Activated CD4-positive, alpha-beta T cell treated with anti-CD3 and anti-CD28 coated beads for 36 hours (primary cell): ENCODE results near the gene ARHGAP15. TPM values are rescaled to one million over a fixed set of nuclear protein-coding genes. Genes with fewer than 3 reads are reported as not detected.

ENCODE experiments used
- ATAC-seq: fragments of 200-7000 bp; cut with Tn5 transposase; one replicate; pipeline ENCODE4 v1.10.0; 2021; ENCODE audit warnings: mild to moderate bottlenecking, moderate library complexity
- CTCF ChIA-PET: fragments of 350-600 bp; sonication (Branson Sonifier 250); formaldehyde crosslinking; loops from one replicate; lab custom pipeline; 2021; ENCODE audit warnings: antibody characterized with exemption; lab: Charles Lee
- POLR2A ChIA-PET: fragments of 350-600 bp; sonication (Branson Sonifier 250); formaldehyde crosslinking; loops from one replicate; lab custom pipeline; 2021; ENCODE audit warnings: antibody characterized with exemption, inconsistent platforms; lab: Charles Lee
- DNase-seq: peaks from one replicate; pipeline ENCODE4 v3.0.0-alpha.2; 2020
- H3K27ac Mint-ChIP-seq: one replicate; pipeline ENCODE4 v1.8.0; 2021; ENCODE audit warnings: mixed read lengths
- H3K27me3 Mint-ChIP-seq: one replicate; pipeline ENCODE4 v1.8.0; 2021; ENCODE audit warnings: mixed read lengths
- H3K36me3 Mint-ChIP-seq: one replicate; pipeline ENCODE4 v1.8.0; 2021; ENCODE audit warnings: low read depth, mixed read lengths
- H3K4me1 Mint-ChIP-seq: one replicate; pipeline ENCODE4 v1.8.0; 2021; ENCODE audit warnings: mixed read lengths
- H3K4me3 Mint-ChIP-seq: one replicate; pipeline ENCODE4 v1.8.0; 2021; ENCODE audit warnings: mild to moderate bottlenecking, moderate library complexity, mixed read lengths
- H3K9me3 Mint-ChIP-seq: one replicate; pipeline ENCODE4 v1.8.0; 2021; ENCODE audit warnings: low read depth, mixed read lengths
- intact Hi-C, 2 experiments: fragments of 100-400 bp; cut with DNase I in 1 of 2; cut with micrococcal nuclease in 1 of 2; formaldehyde crosslinking; loops; one replicate each; pipeline versions ENCODE4 v1.14.2 to v1.15.1; 2022 to 2024; cut with DNase I, micrococcal nuclease
- total RNA-seq, 2 experiments: library from RNA; stranded (reverse); gene quantifications; one replicate each; pipeline ENCODE4 v1.2.3, GENCODE V29; 2021

ARHGAP15 gene
- total RNA-seq, 2 experiments from 2014 or later, result 62.6 to 64.3 TPM

- H3K27ac Mint-ChIP-seq, result no peak overlapping the region
- no peaks in the 10 kb centered on the region for H3K27me3 Mint-ChIP-seq
- intact Hi-C loops, result no loop called here
- DNase-seq, result no peak
- peaks cover 27% of the 10 kb centered on the region for H3K4me1 Mint-ChIP-seq
- peaks cover 12% of the 10 kb centered on the region for H3K36me3 Mint-ChIP-seq
- H3K9me3 Mint-ChIP-seq, result no peaks in the 10 kb centered on the region
- ChIA-PET POLR2A (no interaction called here), CTCF (interaction anchor here (0.6 kb wide), 1 partner anchor 77 kb away, joined by 3 read pairs; no protein-coding TSS in a partner anchor)
- no peak for ATAC-seq
- H3K4me3 Mint-ChIP-seq, result no peak overlapping the region
Measured at GRCh38 chr2:143604566-143604959, 475.3 kb downstream of the ARHGAP15 start.

- Mint-ChIP-seq H3K9me3 (no peaks in the 10 kb centered on the region), H3K4me3 (no peak overlapping the region), H3K27ac (no peak overlapping the region), H3K27me3 (no peaks in the 10 kb centered on the region), H3K36me3 (peaks cover 9% of the 10 kb centered on the region), H3K4me1 (peaks cover 38% of the 10 kb centered on the region)
- peak; percentile 49 for ATAC-seq
- ChIA-PET POLR2A (no interaction called here), CTCF (interaction anchor here (2.3 kb wide), 1 partner anchor 8 kb away, joined by 9 read pairs; no protein-coding TSS in a partner anchor)
- intact Hi-C loops, result no loop called here
- DNase-seq, result no peak
Measured at GRCh38 chr2:143607231-143608062, 478.2 kb downstream of the ARHGAP15 start.

DNA sequence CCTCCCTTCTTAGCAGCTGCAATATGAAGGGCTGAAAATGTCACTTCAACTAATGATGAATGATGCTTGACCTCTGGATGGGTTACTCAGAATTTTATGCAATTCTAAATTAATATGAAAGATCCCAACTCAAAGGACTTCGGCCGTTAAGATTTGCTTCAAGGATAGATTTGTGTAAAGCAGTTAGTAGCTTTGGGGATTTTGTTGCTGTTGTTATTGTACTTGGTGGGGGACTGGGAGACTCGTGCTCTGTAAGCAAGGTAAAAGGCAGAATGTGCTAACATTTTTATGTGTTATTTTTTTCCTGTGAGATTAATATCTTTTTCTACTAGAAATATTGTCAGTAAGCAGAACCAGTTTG lies 478.8 kb downstream of the ARHGAP15 start:
- H3K27me3 Mint-ChIP-seq, result no peaks in the 10 kb centered on the region
- peaks cover 35% of the 10 kb centered on the region for H3K4me1 Mint-ChIP-seq
- peaks cover 8% of the 10 kb centered on the region for H3K36me3 Mint-ChIP-seq
- H3K4me3 Mint-ChIP-seq, result no peak overlapping the region
- ChIA-PET POLR2A (no interaction called here), CTCF (interaction anchor here (2.3 kb wide), 1 partner anchor 8 kb away, joined by 9 read pairs; no protein-coding TSS in a partner anchor)
- ATAC-seq (no peak), DNase-seq (no peak)
- intact Hi-C loops, result no loop called here
- no peaks in the 10 kb centered on the region for H3K9me3 Mint-ChIP-seq
- no peak overlapping the region for H3K27ac Mint-ChIP-seq

GRCh38 chr2:143608758-143609157 lies 479.5 kb downstream of the ARHGAP15 start:
- ATAC-seq (no peak), DNase-seq (no peak)
- H3K9me3 Mint-ChIP-seq, result no peaks in the 10 kb centered on the region
- CTCF ChIA-PET, result no interaction called here
- intact Hi-C loops, result no loop called here
- no peak overlapping the region for H3K27ac Mint-ChIP-seq
- no peaks in the 10 kb centered on the region for H3K27me3 Mint-ChIP-seq
- no peak overlapping the region for H3K4me3 Mint-ChIP-seq
- POLR2A ChIA-PET, result no interaction called here
- peaks cover 39% of the 10 kb centered on the region for H3K4me1 Mint-ChIP-seq
- H3K36me3 Mint-ChIP-seq, result peaks cover 8% of the 10 kb centered on the region

DNA sequence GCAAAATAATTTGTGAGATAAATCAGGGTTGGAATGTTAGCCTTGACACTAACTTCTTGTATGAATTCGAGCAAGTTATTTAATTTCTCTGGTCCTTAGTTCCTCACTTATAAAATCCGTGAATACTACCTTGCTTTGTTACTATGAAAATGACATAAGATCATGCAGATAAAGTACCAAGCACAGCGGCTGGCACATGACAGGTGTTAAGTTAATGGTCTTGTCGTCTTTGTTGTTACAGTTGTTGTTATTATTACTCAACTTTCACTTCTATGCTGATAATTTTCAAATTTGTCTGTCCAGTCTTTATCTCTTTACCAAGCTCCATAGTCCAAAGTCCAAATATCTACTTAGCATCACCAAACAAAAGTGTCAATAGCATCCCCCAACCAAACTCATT lies 482.1 kb downstream of the ARHGAP15 start:
- Mint-ChIP-seq H3K36me3 (peaks cover 11% of the 10 kb centered on the region), H3K4me3 (no peak overlapping the region), H3K9me3 (no peaks in the 10 kb centered on the region), H3K27me3 (no peaks in the 10 kb centered on the region), H3K4me1 (peaks cover 59% of the 10 kb centered on the region), H3K27ac (no peak overlapping the region)
- ATAC-seq (no peak), DNase-seq (no peak)
- ChIA-PET POLR2A (no interaction called here), CTCF (interaction anchor here (1.1 kb wide), 1 partner anchor 32 kb away, joined by 3 read pairs; no protein-coding TSS in a partner anchor)
- intact Hi-C loops, result no loop called here

DNA sequence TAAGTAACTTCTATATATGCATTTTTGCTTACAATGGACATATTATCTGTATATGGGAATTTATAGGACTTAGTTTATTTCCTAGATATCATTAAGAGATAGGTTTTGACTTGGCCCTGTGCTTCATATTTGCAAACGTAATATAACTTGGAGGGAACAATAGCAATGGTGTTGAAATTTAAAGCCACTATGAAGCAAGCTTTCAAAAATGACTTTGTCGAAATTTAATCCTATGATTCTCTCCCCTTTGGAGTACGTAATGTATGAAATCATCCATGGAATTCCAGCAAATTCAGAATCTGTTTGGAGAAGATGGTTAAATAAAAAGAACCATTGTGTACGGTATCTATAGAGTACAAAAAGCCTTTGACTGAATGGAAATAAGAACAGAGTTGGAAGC lies 486.3 kb downstream of the ARHGAP15 start:
- intact Hi-C loops, result no loop called here
- H3K36me3 Mint-ChIP-seq, result peaks cover 21% of the 10 kb centered on the region
- no peak overlapping the region for H3K4me3 Mint-ChIP-seq

GRCh38 chr2:143616452-143616851 lies 487.2 kb downstream of the ARHGAP15 start:
- no peak overlapping the region for H3K27ac Mint-ChIP-seq

More for the DNA sequence above, 486.3 kb downstream of the ARHGAP15 start:
- ATAC-seq (no peak), DNase-seq (no peak)
- H3K4me1 Mint-ChIP-seq, result peaks cover 39% of the 10 kb centered on the region
- no peaks in the 10 kb centered on the region for H3K27me3 Mint-ChIP-seq
- H3K27ac Mint-ChIP-seq, result peak overlapping the region; percentile 5
- CTCF ChIA-PET, result interaction anchor here (0.6 to 2.2 kb wide), 4 partner anchors 9 to 293 kb away, joined by 3 to 9 read pairs (median 4); no protein-coding TSS in a partner anchor
- H3K9me3 Mint-ChIP-seq, result no peaks in the 10 kb centered on the region
- POLR2A ChIA-PET, result no interaction called here

GRCh38 chr2:143617803-143618415 lies 488.7 kb downstream of the ARHGAP15 start:
- H3K4me3 Mint-ChIP-seq, result no peak overlapping the region
- H3K27me3 Mint-ChIP-seq, result no peaks in the 10 kb centered on the region
- POLR2A ChIA-PET, result no interaction called here
- no peak overlapping the region for H3K27ac Mint-ChIP-seq
- peaks cover 27% of the 10 kb centered on the region for H3K4me1 Mint-ChIP-seq
- intact Hi-C loops, result no loop called here
- CTCF ChIA-PET, result interaction anchor here (0.7 kb wide), 1 partner anchor 120 kb away, joined by 3 read pairs; no protein-coding TSS in a partner anchor
- ATAC-seq (no peak), DNase-seq (no peak)
- H3K9me3 Mint-ChIP-seq, result no peaks in the 10 kb centered on the region
- peaks cover 26% of the 10 kb centered on the region for H3K36me3 Mint-ChIP-seq

More at GRCh38 chr2:143616452-143616851, 487.2 kb downstream of the ARHGAP15 start:
- H3K36me3 Mint-ChIP-seq, result peaks cover 23% of the 10 kb centered on the region
- no peak overlapping the region for H3K4me3 Mint-ChIP-seq
- peaks cover 34% of the 10 kb centered on the region for H3K4me1 Mint-ChIP-seq
- no peaks in the 10 kb centered on the region for H3K9me3 Mint-ChIP-seq
- no peak for ATAC-seq
- POLR2A ChIA-PET, result no interaction called here
- H3K27me3 Mint-ChIP-seq, result no peaks in the 10 kb centered on the region
- CTCF ChIA-PET, result interaction anchor here (0.6 to 1.6 kb wide), 4 partner anchors 10 to 336 kb away, joined by 3 to 9 read pairs (median 3); no protein-coding TSS in a partner anchor
- DNase-seq, result no peak
- intact Hi-C loops, result no loop called here

- POLR2A ChIA-PET, result no interaction called here
- ATAC-seq (no peak), DNase-seq (no peak)
- peaks cover 62% of the 10 kb centered on the region for H3K36me3 Mint-ChIP-seq
- no peaks in the 10 kb centered on the region for H3K27me3 Mint-ChIP-seq
- CTCF ChIA-PET, result no interaction called here
- H3K4me3 Mint-ChIP-seq, result no peak overlapping the region
- no peaks in the 10 kb centered on the region for H3K4me1 Mint-ChIP-seq
- intact Hi-C loops, result no loop called here
- peaks cover 8% of the 10 kb centered on the region for H3K9me3 Mint-ChIP-seq
- no peak overlapping the region for H3K27ac Mint-ChIP-seq
Measured at GRCh38 chr2:143622106-143622505, 492.9 kb downstream of the ARHGAP15 start.

GRCh38 chr2:143623231-143623908 lies 494.2 kb downstream of the ARHGAP15 start:
- POLR2A ChIA-PET, result no interaction called here
- no peak for ATAC-seq

GRCh38 chr2:143623909-143624260 lies 494.7 kb downstream of the ARHGAP15 start:
- H3K9me3 Mint-ChIP-seq, result peaks cover 12% of the 10 kb centered on the region
- POLR2A ChIA-PET, result no interaction called here
- no peaks in the 10 kb centered on the region for H3K4me1 Mint-ChIP-seq
- intact Hi-C loops, result no loop called here
- no peak overlapping the region for H3K27ac Mint-ChIP-seq
- no peaks in the 10 kb centered on the region for H3K27me3 Mint-ChIP-seq
- ATAC-seq, result no peak
- CTCF ChIA-PET, result no interaction called here
- H3K36me3 Mint-ChIP-seq, result peaks cover 74% of the 10 kb centered on the region
- DNase-seq, result no peak
- H3K4me3 Mint-ChIP-seq, result no peak overlapping the region

More at GRCh38 chr2:143623231-143623908, 494.2 kb downstream of the ARHGAP15 start:
- Mint-ChIP-seq H3K27ac (no peak overlapping the region), H3K36me3 (peaks cover 69% of the 10 kb centered on the region), H3K4me3 (no peak overlapping the region), H3K9me3 (peaks cover 12% of the 10 kb centered on the region), H3K4me1 (no peaks in the 10 kb centered on the region), H3K27me3 (no peaks in the 10 kb centered on the region)
- CTCF ChIA-PET, result no interaction called here
- intact Hi-C loops, result no loop called here
- no peak for DNase-seq
